Kasumi-1 (cell line): ENCODE results near the gene PFKL.
"Not testable (repeated sequence)": the region's sequence is repeated elsewhere in the genome, so short reads cannot be mapped to it uniquely, and the experiment has no call there.

Experiments used
- DNase-seq, 2 experiments: peaks; one replicate each; lab custom pipeline; 2025; lab: John Stamatoyannopoulos, UW

Gene PFKL

DNA sequence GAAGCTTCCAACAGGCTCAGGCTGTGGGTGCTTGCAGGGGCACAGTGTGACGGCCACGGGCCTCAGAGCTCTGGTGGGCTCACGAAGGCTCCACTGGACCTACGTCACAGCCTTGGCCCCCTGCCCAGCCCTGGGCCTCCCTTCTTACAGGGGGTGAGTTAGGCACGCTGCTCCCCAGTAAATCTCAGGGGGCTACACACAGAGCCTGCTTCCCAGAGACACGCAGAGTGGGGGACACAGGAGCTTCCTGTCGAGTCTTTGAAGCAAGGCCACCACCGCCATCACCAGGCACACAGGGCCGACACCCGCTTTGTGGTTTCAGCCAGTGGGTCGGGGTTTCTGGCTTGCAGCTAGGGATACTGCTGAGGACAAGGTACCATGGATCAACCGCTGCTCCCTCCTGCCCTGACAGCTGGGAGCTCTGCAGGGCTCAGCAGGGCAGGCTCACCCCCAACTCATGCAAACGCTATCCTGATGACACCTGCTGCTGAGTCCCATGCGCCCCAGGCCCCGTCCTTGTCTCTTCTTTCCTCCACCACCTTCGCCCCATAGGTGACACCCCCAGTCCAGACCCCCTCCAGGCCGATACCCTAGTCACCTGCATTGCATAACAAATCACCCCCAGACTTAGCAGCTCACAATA lies 44.8 kb downstream of the PFKL start:
- DNase-seq = no peak

DNA sequence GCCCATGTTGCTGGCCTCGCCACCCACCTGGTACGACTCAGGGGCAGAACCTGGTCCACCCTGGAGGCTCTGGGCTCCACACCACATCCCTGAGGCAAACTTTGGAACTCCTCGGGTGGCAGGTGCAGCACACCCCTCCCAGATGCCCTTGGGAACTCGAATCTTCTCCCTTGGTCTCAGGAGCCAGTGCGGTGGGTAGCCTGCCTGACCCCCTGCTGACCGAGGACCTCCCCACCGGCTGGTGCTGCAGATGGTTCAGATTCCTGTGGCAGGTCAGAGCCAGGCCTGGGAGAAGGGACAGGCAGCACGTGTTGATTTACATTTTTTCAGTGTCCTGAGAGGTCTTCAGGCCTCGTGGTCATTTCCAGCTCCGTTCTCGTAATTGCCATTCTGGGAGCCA lies 45.6 kb downstream of the PFKL start:
- DNase-seq = no peak

DNA sequence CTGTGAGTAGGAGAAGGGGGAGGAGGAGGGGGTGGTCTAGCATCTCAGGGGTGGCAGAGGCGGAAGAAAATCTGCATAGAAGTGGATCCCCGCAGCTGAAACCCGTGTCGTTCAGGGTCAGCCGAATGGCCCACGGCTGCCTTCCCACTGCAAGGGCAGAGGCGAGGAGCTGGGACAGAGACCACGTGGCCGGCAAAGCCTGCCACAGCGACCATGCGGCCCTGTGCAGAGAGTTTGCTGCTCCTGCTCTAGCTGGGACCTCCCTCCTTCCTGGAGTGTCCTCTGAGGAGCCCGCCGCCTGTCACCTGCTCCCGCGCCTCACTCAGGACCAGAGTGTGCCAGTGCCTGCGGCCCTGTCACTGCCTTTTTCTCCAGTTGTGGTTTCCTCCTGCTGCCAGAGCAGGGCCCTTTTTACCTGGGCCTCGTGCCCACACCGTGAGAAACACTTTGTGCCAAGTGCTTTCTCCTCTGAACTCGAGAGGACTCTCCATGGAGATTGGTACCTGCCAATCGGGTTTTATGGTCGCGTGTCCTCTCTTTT lies 48.1 kb downstream of the PFKL start:
- DNase-seq = no peak

DNA sequence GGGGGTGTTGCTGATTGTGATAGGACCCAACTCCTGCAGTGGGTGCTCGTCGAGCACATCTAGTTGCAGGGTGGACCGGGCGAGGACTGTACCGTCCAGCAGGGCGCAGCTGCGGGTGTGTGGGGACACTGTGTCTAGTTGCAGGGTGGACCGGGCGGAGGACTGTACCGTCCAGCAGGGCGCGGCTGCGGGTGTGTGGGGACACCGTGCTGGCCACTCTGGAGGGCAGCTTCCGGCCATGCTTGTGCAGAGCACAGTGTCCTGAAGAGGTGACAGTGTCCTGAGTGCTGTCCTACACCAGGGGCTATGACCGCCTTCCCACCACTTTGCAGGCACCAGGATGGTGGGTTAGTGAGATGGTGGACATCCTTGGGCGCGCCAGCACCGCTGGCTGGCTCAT lies 49.0 kb downstream of the PFKL start:
- no peak for DNase-seq

DNA sequence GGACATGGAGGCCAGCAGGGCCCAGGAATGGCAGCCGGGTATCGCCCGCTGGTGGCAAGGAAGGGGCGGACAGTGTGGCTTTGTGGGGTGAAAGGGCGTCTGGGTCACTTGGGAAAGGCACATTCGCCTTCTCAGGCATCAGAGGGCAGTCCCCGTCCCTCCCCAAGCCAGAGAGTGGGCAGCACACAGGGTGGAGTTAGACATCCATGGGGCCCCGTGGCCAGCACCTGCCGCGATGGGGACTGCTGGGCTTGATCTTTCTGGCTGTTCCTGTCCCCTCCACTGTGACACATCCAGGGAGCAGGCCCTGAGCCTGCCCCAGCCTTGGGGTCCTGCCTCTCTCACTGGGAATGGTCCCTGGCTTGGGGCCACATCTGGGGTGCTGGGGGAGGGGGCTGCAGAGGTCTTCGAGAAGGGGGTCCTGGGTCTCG lies 49.6 kb downstream of the PFKL start:
- DNase-seq = no peak

DNA sequence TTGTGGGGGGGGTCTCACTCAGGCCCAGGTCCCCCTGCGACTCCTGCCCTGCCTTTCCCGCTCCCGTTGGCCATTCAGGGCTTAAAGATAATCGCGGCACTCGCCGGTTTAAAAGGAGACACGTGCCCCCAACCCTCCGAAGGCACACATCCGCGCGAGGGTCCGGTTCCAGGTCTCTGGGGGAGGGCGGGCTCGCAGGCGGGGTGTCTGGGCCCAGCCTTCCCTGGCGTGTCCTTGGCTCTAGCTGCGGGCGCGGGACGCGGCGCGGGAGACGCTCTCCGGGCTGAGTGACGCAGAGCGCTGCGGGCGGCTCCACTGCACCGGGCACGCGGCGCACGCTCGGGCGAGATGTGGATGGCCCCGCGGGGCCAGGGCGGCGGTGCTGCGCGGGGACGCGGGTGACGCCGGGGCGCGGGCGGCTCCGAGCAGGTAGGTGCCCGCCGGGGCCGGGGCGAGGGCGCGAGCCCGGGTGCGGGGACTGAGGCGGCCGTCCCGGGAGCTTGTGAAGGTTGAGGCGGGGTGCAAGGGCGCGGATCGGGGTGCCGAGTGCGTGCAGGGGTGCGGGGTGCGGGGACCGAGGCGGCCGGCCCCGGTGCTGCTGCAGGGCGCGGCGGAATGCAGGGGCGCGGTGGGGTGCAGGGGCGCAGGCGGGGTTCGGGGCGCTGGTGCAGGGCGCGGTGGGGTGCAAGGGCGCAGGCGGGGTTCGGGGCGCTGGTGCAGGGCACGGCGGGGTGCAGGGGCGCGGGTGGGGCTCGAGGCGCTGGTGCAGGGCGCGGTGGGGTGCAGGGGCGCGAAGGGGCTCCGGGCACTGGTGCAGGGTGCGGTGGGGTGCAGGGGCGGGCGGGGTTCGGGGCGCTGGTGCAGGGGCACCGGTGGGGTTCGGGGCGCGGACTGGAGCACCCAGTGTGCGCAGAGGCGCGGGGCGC lies 50.3 kb downstream of the PFKL start:
- DNase-seq = no peak

DNA sequence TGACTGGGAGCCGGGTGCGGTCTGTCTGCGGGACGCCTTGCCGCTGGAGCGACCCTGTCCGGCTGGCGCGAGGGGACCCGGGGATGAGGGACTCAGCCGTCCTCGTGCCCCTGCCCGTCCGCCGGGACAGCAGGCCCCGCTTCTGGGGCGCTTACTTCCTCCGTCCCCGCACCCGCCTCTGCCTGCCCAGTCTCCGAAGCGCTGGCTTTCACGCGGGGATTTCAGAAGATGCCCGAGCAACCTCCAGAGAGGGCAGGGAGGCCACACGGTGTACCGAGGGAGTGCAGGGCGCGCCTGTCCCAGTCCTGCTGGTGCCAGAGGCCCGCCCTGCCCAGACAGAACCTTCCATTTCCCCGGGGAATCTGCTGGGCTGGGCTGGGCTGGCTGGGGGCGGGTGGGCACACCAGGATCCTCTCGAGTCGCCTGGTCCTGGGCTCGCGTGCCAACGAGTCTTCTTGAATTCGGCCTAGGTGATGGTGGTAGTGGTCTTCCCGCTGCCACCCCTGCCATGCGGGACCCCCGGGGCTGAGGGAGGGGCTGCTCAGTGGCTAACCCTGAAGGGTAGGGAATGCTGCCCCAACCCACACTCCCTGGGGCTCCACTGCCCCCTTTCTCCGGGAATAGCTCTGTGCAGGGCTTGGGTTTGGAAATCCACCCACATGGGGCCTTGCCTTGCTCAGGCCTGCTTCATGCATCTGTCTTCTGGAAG lies 51.1 kb downstream of the PFKL start:
- no peak for DNase-seq

DNA sequence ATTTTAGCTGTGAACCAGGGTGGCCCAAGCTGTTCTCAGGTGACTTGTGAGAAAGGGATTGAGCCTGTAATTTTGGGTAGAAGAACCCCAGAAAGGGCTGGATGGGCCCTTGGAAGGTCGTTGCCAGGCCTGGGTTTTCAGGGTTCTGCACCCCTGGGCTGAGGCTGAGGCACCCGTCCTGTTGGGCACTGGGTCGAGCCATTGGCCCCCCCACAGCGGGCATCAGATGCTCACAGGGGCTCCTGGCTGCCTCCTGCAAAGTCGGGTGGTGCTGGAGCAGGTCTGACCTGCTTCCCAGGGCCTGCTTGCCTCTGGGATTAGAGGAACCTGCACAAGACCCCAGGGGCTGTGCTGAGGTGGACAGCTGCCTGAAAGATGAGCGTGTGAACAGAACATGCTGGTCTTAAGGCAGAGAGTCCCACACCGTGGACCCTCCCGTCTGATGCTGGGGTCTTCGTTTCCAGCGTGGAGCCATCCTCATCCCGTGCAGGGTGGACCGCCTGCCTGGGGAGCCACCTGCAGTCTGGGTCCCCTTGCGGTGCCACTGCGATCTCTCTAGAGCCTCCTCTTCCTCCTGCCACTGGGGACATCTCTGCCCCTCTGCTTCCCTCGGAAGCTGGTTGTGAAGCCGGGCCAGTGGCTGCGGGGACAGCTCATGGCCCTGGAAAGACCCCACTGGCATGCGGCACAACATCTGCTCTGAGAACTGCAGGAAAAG lies 51.8 kb downstream of the PFKL start:
- no peak for DNase-seq

DNA sequence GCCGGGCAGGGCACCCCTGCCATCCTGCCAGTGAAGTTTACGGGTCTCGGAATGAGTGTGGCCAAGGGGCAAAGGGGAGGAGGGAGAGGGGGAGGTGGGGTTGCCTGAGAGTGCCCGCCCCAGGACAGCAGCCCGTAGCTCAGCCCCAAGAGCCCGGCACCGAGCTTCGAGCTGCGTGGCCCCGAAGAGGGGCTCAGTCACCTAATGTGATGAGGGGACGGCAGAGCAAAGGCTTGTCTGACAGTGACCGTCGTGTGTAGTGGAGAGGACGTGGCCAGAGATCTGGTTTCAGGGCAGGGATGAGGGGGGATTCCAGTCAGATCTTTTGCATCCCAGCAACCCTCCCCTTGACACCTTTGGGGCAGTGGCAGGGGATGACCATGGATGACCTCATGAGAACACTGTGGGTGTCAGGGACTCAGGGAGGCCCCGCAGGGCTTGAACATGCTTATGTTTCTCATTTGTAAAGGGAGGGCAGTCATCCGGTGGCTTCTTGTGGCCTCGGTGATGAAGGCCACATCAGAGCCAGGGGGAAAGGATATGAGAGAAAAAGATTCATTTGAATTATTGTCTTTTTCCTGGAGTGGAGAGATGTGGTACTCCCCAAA lies 52.5 kb downstream of the PFKL start:
- no peak for DNase-seq

DNA sequence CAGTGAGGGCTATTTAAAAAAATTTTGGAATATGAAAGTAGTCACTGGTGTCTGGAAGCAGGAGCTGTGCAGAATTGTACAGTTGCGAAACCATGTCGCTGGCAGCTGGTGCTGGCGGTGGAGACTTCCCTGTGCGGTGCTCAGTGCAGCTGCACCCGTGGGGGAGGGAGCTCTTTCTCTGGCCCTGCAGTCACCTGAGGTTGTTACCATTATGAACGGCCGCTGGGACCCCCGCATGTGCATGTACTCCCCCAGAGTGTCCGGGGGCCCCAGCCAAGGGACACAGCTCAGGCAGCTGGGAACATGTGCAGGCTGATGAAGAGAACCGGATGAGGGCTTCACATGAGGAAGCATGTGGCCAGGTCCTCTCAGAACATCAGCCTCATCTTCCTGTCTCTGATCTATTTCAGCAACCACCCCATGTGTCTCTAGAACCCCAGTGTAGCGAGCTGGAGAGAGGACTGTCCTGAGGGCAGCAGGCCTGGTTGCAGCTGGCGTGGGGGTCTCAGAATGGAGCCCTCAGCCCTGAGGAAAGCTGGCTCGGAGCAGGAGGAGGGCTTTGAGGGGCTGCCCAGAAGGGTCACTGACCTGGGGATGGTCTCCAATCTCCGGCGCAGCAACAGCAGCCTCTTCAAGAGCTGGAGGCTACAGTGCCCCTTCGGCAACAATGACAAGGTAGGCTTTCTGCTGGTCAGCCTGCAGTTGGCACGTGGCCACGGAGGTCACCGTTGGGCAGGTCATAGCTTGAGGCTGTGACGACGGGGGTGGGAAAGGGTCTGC lies 53.5 kb downstream of the PFKL start, which contains the start of gene TRPM2:
TSS of gene TRPM2 (plus strand) at position 431 of the 780 bp plus-strand sequence. CDS start at position 511, 80 bp downstream.
- peak; percentile 98 to 99 for DNase-seq

DNA sequence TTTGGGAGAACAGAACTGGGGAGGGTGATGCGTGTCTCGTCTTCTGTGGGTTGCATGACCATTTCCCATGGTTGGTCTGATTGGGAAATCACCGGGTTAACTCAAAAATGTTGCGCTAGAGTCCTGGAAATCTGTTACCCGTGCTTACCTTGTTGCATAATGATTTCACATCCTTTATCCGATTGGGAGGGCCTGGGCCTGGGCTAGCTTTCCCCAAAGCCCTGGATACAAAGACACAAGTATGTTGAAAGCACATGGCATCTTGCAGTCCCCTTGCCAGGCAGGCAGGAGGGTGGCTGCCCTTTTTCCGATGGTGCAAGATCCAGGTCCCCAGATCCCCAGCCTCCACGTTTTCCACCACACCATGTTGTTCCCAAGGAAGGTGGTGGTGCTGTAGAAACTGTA lies 54.1 kb downstream of the PFKL start:
- peak; percentile 56 to 70 for DNase-seq

DNA sequence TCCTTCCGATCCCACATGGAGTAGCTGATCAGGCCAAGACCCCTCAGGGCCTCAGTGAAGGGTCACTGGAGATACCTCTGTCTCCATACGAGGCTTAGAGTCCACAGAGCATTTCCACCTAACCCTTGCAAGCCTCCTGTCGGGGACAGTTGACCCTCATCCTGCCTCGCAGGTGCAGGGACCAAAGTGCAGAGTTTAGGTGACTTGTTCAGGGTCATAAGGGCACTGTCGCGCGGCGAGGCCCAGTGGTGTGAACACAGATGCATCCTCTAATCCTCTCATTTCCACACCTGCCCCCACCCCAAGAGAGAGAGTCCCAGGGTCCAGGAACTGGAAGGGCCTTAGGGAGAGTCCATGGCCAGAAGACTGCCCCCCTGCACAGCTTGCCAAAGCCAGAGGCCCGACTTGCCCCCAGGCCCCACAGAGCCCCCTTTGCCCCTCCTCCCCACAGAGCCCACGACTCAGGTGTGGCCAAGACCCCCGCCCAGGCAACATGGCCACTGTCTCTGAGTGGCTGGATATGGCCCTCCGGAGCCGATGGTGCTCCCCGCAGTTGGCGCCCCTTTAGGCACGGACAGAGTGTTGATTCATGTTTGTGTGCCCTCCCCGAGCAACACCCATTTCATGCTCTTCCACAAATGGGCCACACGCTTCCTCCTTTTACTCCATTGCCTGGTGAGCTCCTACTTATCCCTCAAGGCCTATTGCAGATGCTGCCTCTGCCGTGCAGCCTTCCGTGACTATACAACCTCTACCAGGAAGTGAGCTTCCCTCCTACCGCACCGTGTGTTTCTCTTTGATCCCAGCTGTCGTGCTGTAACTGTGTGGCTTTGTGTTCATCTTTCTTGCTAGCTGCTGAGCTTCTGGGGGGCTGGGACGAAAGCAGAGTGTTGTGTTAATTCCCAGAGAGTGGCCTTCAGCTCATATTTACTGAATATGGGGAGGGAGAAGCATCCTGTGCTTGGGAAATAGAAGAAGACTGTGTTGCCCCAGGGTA lies 55.2 kb downstream of the PFKL start:
- peak in 1 of 2 experiments; percentile 46 for DNase-seq

DNA sequence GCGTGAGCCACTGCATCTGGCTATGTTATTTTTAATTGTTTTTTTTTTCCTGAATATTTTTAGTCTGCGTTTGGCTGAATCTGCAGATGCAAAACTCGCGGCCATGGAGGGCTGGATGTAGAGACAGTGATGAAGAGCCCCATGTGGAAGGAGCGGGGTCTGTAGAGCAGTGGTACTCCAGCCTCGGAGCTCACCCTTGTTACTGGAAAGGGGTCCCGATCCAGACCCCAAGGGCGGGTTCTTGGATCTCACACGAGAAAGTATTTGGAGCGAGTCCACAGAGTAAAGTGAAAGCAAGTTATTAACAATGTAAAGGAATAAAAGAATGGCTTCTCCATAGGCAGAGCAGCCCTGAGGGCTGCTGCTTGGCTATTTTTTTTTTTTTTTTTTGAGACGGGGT lies 56.3 kb downstream of the PFKL start:
- no peak for DNase-seq

DNA sequence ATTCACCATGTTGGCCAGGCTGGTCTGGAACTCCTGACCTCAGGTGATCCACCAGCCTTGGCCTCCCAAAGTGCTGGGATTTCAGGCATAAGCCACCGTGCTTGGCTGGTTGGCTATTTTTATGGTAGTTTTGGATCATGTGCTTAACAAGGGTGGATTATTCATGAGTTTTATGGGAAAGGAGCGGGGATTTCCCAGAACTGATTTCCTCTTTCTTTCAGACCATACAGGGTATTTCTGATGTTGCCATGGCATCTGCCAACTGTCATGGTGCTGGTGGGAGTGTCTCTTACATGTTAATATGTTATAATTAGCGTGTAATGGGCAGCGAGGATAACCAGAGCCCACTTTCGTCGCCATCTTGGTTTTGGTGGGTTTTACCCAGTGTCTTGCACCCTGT lies 56.8 kb downstream of the PFKL start:
- DNase-seq = no peak

DNA sequence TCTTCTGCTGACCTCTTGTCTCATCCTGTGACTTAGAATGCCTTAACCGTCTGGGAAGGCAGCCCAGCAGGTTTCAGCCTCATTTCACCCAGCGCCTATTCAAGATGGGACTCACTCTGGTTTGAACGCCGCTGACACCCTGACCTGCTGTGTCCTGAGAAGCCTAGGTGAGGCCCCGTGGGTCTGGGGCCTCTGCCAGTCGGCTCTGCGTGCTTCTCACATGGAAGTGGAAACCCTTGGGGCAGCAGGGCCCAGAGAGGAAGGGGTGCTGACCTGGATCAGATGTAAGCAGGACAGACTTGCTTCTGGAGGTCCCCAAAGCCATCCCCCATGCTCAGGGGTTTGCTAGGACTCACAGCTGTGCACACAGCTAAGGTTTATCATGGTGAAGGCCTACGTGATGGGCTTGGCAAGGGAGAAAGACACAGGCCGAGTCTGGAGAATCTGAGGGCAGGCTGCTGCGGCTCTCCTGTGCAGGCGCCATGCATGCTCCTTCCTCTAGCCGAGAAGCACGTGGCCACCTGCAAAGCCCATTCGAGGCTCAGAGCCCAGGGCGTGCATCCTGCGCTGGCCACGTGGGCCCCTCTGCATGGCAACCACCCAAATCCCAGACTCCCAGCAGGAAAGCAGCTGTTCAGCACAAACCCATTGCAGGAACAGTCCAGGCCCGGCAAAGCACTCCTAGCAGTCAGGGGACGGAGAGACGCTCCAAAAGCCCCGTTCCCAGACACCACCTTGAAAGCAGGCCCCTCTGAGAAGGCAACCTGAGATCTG lies 57.4 kb downstream of the PFKL start:
- DNase-seq = no peak

DNA sequence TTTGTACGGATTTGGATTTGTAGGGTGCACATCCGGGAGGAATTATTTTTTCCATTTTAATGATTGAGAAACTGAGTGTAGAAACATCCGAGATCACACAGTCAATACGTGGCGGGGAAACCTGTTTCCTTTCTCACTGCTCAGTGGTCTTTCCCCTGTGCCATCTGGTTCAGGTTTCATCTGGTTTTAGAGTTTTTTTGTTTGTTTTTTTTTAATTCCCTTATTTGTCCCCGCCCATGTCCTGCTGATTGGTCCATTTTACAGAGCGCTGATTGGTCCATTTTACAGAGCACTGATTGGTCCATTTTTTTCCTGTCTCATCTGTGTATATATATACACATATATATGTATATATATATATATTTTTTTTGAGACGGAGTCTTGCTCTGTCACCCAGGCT lies 59.5 kb downstream of the PFKL start:
- peak in 1 of 2 experiments; percentile 3 for DNase-seq

DNA sequence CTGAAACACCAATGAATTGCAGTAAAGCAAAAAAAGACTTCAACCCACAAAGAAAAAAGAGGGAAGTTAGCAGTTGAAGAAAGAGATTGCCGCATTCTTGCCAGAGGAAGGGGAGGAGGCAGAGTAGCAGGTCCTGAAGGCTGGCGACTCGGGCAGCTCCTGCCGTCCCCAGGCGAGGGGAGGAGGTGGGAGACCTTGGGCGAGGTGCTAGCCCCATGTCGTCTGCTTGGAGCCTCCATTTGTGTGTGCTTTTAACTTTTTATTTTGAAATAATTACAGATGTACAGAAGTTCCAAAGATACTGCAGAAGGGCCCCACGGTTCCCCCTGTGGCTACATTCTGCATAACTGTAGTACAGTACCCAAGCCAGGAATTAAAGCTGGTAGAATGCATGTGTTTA lies 60.3 kb downstream of the PFKL start:
- DNase-seq = peak; percentile 86 to 93

DNA sequence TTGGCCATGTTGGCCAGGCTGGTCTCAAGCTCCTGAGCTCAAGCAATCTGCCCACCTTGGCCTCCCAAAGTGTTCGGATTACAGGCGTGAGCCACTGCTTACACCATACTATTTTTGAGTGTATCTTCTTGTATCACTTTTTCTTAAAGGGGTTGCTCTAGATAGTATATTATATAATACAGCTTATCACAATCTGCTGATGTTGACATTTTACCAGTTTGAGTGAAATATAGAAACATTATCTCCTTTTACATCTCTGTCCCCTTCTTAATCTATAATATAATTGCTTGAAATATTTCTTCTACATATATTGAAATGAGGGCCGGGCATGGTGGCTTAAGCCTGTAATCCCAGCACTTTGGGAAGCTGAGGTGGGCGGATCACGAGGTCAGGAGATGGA lies 62.0 kb downstream of the PFKL start:
- DNase-seq = not testable (repeated sequence)
